Activated T-cell treated with anti-CD3 and anti-CD28 coated beads for 1 hour (primary cell): ENCODE data around the gene RINL.
"Not testable (repeated sequence)": the region's sequence is repeated elsewhere in the genome, so short reads cannot be mapped to it uniquely, and the experiment has no call there.

Experiments used
- DNase-seq: peaks from one replicate; pipeline ENCODE4 v3.0.0-alpha.2; 2020; ENCODE audit warnings: low read depth

Gene RINL

GRCh38 chr19:38834104-38834490 is 44.0 kb downstream of the RINL start:
- no peak for DNase-seq

DNA sequence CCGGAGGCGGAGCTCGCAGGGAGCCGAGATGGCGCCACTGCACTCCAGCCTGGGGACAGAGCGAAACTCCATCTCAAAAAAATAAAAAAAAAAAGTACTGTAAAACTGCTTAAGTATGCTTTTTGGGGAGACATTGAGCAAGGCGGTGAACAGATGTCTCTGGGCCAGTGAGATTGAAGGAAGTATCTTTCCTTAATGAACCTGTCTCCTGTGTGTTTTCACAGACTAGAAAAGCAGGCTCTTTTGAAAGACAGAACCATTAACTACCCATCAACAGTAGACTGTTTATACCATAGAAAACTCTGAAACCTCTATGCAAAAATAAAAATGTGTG is 45.0 kb downstream of the RINL start:
- no peak for DNase-seq

DNA sequence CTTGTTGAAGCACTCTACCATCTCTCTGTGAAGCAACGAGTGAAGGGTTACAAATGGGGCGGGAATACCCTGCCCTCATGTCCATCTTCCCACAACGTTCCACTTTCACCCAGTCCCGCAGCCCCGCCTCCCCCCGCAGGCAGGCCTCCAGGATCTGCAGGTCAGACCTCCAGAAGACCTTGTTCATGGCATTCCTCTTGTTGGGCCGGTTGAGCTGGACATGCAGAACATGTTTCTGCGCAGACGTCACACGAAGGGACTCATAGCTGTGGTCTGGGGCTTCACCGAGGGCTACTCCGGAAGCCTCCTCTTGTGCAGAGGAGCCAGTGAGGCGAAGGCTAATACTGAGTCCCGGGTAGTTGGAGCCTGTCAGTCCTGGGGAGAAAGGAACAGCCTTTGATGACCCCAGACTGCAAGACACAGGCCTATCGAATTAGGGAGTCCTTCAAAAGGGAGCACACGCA is 46.9 kb downstream of the RINL start:
- DNase-seq: no peak

DNA sequence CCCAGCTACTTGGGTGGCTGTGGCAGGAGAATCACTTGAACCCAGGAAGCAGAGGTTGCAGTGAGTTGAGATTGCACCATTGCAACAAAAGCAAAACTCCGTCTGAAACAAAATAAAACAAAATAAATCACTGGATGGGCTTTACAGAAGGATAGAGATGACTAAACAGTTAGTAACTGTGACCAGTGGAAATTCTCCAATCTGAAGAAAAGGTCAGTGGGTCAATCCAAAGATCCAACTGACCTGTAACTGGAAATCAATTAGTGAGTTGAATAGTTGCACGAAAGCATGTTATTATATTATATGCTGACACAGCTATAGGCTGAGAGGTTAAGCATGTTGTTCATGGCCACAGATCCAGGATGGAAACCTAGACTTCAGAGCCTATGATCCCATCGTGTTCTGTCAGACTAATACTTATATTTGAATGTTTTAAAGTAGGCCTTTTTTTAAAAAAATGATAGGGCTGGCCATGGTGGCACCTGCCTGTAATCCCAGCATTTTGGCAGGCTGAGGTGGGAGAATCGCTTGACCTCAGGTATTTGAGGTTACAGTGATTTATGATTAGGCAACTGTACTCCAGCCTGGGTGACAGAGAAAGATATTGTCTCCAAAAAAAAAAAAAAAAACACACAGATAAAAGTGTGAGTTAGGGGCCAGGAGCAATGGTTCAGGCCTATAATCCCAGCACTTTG is 47.9 kb downstream of the RINL start:
- DNase-seq: no peak

GRCh38 chr19:38829203-38829602 is 48.9 kb downstream of the RINL start:
- DNase-seq: not testable (repeated sequence)

DNA sequence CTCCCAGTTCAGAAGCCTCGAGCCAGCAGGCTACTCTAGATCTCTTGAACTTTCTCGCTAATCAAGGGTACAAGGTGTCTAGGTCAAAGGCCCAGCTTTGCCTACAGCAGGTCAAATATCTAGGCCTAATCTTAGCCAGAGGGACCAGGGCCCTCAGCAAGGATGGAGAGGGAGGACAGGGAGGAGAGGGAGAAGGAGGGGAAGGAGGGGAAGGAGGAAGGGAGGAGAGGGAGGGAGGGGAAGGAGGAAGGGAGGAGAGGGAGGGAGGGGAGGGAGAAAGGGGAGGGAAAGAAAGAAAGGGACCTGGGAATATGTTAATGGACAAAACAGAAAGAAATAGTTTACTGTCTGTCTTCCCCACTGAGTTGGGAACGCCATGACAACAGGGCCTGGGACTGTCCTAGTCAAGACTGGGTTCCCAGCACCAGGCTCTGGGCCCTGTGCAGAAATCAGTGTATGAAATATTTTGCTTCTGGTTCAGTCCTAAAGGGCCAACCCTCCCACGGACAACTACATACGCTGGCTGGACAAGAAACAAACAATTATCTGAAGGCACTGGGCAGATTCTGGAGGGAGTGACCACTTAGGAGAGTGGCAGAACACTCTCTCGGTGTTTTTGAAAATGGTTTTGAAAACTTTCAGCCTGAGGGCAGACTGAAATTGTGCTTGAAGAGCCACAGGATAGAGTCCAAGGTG is 51.1 kb downstream of the RINL start:
- no peak for DNase-seq

GRCh38 chr19:38825936-38826335 is 52.1 kb downstream of the RINL start:
- DNase-seq: not testable (repeated sequence)

GRCh38 chr19:38821230-38821825 is 56.7 kb downstream of the RINL start:
- DNase-seq: not testable (repeated sequence)

GRCh38 chr19:38819231-38819920 is 58.7 kb downstream of the RINL start:
- DNase-seq: no peak
